Superior temporal gyrus (tissue), 1 donor: ENCODE data around the gene SH3BGRL2.
"Not testable (repeated sequence)": the region's sequence is repeated elsewhere in the genome, so short reads cannot be mapped to it uniquely, and the experiment has no call there.

Experiments used
- DNase-seq: peaks from one replicate; pipeline ENCODE4 v3.0.0-alpha.2; 2016; ENCODE audit errors: extremely low spot score

Gene SH3BGRL2

DNA sequence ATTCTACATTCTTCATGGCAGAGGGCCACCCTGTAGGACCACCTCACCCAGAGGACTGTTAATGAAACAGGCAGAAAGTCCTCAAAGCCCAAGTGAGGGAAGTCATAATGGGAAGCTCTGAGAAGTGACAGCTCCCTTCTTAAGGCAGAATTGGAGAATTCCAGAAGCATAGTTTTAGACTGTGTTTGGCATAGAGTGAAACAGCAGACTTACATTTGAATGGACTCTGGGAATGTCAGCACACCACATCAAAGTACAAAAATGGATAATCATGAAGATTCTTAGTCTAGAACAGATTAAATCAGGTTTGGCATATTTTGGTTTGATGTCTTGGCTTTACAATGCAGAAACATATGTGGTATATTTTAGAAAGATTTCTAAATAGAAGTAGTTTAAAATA is 17.9 kb downstream of the SH3BGRL2 start:
- DNase-seq: no peak

DNA sequence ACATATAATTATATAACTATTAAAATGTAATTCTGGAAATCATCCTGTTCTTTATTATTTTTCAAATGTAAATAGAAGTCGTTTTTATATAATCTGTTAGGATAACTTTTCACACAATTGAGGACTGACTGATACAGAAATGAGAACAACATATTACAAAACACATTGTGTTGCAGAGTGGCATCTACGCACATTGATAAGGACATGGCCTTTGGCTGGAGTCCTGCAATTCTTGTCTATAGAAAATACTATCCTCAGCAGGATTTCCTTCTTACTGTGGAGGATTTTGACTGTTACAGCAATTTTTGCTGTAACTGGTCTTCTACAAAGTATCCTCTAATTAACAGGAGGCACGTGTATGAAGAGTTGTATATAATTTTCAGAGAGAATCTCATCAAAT is 19.8 kb downstream of the SH3BGRL2 start:
- no peak for DNase-seq

DNA sequence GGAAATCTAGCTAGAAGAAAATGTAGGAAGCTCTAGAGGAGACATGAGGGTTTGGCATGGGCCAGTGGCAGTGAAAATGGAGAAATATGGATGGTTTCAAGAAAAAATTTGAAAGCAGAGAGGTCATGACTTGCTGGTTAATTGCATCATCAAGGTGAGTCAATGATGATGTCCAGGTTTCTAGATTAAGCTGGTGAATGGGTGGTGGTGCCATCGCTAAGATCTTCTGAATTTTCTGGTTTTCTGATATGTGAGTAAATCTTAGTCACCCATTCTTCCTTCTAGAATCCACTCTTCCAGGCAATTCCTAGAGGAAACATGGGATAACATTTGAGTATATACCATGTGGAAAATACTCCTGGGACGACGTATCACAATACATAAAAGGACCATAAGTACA is 25.0 kb downstream of the SH3BGRL2 start:
- DNase-seq: no peak

DNA sequence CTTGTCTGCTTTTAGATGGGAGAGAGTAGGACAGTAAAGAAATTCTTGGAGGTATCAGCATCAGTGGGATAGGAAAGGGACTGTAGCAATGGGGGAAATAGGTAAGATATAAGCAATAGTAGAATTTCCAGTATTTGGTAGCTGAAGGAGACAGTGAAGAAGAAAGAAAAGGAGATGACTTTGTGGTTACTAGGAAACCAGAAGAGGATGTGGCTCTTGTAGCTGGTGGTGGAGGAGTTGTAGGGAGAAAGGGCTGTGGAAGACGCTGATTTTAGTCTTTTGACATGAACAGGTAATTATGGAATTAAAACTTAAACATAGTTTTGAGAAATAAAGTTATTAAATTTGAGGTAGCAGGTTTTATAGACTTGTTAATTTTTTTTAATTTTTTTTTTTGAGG is 26.1 kb downstream of the SH3BGRL2 start:
- no peak for DNase-seq

DNA sequence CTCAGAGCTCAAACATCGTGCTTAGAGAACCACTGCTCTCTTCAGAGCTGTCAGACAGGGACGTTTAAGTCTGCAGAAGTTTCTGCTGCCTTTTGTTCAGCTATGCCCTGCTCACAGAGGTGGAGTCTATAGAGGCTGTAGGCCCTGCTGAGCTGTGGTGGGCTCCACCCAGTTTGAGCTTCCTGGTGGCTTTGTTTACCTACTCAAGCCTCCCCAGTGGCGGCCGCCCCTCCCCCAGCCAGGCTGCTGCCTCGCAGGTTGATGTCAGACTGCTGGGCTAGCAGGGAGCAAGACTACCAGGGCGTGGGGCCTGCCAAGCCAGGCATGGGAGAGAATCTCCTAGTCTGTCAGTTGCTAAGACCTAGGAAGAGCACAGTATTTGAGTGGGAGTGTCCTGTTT is 32.5 kb downstream of the SH3BGRL2 start:
- not testable (repeated sequence) for DNase-seq

DNA sequence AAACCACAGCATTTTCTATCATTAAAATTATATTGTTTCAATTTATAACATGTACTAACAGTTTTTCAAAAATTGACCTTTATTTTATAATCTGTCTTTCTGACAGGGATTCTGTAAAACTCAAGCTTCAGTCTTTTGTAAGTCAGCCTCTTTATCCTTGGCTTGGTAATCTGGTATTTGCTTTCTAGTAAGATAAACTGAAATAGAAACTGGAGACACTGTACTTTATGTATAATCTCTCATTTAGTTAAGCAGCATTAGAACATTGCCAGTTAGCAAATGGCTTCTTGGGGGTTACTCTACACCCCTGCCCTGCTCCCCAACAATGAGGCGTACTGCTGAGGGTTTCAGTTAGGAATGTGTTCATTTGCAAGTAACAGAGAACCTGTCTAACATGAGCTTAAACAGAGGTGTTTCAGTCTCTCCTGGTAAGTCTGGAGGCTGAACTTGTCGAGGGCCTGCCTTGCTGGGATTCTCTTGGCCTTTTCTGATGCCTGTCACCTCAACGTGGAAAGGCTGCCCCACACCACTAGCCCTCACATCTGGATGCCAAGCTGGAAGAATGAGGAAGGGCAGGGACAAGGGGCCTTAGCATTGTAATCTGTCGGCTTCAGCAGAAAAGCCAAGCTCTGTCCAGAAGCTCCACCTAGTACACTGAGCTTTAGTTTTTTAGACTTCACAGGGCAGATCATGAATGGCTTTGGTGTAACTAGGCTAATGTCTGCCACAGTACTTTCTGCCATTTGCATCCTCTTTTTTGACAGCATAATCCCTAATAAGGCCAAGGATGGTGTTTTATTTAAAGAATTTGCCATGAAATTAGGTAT is 34.8 kb downstream of the SH3BGRL2 start:
- no peak for DNase-seq

DNA sequence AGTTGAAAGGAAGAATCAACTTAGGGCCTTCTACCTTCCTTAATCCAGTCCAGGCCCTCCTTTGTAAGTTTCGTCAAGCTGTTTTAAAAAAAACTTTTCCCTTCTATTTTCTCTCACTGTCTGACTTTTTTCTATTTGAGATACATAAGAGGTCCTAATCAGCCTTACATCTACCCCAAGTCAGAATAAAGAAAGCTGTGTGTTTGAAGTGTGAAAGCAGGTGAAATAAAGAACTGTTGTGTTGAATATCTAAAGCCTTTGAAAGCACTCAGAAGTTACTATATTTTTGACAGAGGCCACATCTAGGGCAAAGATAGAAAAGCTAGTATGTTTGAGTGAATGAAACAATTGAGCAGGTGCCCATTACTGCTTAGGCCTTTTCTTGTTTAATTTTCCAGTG is 35.5 kb downstream of the SH3BGRL2 start:
- no peak for DNase-seq

DNA sequence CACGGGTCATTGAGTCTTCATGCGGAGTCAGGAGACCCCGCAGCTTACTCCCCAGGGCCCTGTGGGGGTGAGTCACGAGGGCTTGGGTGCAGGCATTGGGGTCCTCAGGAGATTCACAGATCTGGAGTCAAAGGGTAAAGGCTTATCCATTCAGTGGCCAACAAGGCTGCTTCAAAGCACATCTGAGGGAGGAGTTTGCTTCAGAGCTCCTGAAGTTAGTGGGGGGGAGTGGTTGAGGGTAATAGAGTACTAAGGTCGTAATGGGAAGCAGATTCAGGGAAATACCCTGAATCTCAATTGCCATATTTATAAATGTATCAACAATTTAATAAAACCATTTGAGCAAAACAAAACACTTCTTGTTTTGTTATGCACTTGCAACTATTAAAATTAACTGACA is 37.3 kb downstream of the SH3BGRL2 start:
- DNase-seq: no peak

DNA sequence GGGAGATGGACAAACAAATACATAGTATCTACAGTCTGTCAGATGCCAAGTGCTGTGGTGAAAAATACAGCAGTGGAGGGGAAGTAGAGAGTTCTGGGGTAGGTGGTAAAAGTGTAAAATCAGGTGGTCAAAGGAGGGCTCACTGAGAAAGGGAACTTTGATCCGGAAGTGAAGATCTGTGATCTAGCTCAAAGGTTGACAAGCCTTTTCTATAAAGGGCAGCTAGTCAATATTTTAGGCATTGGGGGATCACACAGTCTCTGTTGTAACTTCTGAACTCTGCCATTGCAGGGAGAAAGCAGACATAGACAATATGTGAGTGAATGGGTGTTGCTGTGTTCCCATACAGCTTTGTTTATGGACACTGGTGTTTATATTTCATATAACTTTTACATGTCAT is 38.6 kb downstream of the SH3BGRL2 start:
- DNase-seq: no peak

DNA sequence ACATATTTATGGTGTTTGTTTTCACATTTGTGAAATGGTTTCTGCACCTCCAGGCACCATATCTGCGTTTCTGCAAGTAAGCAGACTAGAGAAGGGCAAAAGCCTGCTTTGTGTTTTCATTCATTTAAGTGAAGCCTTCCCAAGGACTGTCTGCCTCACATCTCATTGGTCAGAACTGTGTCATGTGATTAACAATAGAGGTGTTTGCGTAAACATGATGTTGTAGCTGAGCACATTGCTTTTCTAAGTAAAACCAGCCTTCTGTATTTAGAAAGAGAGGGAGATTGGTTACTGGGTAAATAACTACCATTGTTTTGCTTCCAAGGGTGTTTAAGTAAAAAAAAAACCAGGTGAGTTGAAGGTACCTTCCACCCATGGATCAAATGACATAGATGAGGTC is 39.7 kb downstream of the SH3BGRL2 start:
- DNase-seq: no peak

DNA sequence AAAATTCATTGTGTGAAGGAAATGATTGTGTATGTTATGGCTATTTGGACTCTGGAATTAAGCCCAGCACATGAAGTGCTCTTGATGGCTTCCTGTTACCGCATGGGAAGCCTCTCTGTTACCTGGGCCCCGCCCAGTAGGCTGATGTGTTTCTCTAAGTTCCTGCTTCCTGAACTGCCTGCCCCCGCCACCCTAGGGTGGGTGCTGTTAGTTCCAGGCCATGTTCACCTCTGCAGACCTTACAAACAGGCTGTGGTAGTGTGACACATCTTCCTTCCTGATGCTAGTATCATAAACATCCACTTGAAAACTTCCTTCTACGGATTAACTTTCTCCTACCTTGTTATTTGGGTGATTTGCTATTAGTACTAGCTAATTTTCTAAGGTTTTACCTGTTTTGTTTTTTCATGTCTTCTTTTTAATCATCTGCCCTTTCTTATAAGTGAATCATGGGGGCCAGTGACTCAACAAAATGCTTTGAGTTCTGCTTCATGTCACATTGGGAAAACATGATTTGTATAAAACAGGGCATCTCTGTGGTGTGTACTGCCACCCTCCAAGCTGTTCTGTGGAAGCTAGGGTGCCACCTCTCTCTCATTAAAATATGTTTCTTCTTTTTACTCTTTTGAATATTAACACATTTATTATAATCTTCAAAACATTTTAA is 40.6 kb downstream of the SH3BGRL2 start:
- no peak for DNase-seq

DNA sequence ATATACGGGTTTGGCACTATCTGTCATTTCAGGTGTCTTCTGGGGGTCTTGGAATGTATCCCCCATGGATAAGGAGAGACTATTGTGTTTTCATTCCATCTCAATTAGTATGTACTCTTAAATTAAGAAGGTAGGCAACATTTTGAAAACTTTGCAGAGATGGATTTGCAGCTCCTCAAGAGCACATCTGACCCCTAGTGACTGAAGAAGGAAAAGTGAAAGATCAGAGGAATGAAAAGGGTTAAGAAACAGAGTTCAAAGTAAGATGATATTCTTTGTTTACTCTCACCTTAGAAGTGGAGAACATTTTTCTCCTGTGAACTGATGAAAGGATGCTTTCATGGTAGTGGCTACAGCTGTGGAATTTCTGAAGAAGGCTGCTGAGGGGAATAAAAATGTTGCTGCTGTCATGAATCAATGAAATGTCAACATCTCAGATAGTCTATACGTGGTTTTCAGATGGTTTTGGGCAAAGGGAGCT is 41.5 kb downstream of the SH3BGRL2 start:
- no peak for DNase-seq

DNA sequence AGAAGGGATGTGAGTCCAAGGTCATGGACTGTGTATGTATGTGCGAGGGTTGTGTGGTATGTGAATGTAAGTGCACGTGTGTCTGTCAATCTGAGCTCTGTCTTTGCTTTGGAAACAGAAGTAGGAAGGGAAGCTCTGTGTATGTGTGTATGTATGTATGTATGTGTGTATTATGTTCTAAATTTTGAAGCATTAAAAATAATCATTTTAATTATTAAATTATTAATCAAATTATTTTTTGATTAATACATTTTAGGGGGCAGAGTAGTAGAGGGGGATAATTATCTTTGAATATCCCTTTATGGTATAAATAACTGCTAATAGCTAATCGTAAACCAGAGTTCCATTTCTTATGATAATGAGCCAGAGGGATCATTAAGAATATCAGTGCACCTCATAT is 42.8 kb downstream of the SH3BGRL2 start:
- DNase-seq: no peak

DNA sequence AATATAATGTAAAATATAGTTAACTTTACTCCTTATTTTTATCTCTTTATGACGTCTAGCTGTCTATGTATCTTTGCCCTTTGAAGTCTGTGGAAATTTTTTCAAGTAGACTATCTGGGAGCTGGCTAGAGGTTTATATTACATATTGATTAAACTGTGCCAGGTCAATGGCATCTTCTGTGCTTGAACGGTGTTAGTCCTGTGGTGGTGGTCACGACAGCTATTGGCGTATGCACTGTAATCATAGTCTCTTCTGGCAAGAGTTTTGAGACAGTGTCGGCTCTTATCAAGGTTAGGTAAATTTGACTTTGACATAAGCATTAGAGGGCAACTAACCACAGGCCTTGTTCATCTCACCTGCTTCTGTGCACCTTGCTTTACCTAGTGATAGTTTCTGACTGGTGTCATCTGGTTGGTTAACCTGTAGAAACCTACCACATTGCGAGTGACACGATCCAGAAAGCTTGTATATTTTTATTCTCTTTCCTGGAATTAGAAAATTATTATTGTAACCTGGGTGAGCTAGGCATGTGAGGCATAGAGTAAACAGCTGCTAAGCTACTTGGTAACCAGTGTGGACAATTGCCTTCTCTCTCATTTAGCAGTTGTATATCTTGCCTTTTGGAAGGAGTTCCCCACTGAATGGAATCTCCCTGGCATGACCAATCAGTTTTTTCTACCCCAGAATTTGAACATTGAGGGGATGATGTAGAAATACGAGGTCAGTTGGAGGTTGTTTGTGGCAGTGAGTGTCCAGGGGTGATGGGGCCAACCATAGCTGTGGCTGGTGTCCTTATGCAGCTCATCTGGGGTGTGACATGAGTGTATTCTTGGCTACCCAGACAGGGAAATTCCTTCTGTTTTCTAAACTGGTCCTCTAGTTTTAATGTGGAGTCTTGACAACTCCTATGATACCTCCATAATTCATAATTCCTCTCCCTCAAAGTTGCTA is 45.9 kb downstream of the SH3BGRL2 start:
- DNase-seq: no peak

DNA sequence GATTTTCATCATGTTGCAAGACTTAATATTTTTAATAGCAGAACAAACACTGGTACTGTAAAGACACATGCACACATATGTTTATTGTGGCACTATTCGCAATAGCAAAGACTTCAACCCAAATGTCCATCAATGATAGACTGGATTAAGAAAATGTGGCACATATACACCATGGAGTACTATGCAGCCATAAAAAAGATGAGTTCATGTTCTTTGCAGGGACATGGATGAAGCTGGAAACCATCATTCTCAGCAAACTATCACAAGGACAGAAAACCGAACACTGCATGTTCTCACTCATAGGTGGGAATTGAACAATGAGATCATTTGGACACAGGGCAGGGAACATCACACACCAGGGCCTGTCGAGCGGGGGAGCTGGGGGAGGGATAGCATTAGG is 51.6 kb downstream of the SH3BGRL2 start:
- not testable (repeated sequence) for DNase-seq

DNA sequence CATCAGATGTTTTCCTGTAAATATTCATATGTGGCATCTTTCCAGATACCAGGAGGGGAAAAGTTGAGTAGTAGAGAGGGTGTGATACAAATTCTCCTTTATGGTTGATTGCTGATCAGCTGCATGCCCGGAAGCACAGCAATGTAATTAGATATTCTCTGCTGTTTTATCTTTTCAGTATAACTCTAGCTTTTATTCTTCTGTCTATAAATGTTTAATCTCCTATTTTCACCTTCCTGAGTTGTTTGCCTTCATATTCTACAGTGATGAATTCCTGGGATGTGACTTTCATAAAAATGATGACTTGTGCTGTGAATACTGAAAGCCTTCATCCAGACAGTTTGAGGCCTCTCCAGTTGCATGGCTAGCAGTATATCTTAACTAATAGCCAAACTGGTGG is 53.7 kb downstream of the SH3BGRL2 start:
- DNase-seq: no peak

DNA sequence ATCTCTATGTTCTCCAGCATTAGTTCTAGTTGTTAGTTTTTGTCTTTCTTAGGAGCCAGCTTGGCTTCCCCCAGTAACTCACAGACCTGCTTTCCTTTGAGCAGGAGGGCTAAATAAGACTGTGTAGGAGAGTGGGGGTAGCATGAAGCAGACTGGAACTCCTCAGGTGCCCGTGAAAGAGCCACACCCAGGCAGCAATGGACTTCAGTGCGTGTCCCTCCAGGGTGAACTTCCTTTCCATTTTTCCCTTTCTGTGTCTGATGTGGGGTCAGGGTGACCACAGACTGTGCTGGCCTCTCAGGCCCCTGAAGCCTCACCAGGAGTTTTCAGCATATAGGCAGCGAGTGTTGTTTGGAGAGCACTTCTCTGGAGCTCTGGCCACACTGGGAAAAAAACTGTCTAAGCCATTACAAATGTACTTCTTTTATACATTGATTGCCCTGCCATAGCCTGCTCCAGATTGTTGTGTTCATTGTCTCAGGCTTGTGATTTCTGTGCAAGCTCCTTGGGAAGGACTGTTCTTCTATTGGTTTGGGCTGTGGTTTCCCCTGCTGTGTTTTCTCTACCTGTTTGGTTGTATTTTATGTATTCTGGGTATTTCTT is 55.7 kb downstream of the SH3BGRL2 start:
- DNase-seq: no peak

DNA sequence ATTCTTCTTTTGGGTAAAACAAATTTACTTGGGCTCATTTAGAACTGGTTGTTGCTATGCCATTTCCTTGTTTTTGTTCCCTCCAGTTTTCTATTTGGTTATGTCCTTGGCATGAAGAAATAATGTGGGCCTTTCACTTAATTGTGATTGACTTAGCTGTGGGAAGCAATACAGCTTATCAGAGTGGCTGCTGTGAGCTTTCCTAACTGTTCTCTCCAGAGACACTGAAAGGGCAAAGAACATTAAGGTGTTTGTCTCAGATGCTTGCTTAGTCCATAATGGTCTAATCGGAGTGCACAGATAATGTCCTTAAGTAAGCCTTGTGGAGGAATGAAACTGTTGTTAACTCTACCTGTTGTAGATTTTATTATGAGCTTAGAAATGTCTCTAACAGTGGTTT is 56.6 kb downstream of the SH3BGRL2 start:
- no peak for DNase-seq

DNA sequence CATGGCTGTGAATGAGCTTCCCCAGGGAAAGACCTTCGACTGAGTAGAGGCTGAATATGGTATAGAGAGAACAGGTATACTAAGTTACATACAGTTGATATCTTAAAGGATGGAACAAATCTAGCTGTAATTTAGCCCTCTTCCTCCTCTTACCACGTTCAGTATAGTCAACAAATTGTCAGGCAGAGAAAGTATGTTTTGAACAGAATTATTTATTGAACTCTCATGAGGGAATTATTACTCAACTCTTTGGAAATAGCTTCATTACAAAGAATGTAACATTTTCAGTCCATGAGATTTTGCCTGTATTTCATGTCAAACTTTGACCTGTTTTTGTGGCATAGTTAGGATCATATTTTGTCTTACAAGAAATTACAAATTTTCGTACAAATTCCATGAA is 63.0 kb downstream of the SH3BGRL2 start:
- no peak for DNase-seq

DNA sequence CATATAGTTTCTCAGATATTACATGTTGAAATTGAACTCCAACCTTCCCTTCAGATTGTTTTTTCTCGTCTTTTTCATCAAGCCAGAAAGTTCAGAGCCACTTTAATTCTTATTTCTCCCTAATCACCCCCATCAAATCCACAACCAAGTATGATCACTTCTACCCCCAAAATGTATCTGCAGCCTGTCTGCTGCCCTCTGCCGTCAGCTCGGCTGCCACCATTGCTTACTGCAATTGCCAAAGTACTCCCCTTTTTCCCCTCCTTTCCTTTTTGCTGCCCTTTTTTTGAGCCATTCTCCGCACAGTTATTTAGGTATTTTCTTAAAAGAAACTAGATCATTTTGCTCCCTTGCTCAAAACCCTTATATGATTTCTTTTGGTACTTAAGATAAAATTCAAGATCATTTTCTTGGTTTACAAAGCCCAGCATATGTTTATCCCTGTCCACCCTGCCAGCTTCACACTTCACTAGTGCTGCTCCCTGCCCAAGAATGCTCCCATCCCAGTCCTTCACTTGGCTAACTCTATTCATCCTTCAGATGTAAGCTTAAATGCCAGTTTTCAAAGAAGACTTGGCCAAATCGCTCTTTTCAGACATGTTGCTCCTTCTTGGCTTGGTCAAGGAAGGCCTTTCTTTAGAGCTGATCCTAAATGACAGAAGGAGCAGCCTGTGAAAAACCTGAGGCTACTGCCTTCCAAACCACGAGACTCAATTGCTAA is 63.7 kb downstream of the SH3BGRL2 start:
- DNase-seq: no peak

DNA sequence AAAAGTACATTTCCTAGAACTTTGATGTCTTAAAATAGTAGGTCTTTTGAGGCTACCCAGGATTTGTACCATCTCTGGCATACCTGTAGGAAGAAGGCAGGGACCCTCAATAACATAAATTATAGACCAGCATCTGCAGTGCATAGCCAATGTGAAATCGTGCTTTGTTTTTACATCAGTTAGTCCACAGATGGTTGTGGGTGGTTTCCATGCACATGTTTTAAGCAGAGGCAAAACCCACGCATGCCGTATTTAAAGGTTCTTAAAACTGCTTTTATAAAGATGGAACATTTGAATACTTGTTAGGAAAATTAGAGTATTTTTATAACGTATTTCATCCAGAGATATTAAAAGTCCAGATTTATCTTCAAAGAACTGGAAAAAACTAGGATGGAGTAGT is 66.3 kb downstream of the SH3BGRL2 start:
- peak; percentile 67 for DNase-seq
